Measurements from ENCODE around the gene PRKCA. TPM values are rescaled to one million over a fixed set of nuclear protein-coding genes. Genes with fewer than 3 reads are reported as not detected.

The PRKCA gene
- total RNA-seq, 4 donors from 2014 or later: 9.8 to 25.6 (median 12.2) TPM

- 81% methylated on average over 6 of the region's 7 CpGs for WGBS
- no peaks in the 10 kb centered on the region for H3K9me3 ChIP-seq
- no peak for DNase-seq (ENCODE audit: low spot score in 2 of 2)
- H3K4me3 ChIP-seq: no peak overlapping the region
- H3K36me3 ChIP-seq: no peaks in the 10 kb centered on the region
- TF ChIP-seq POLR2A (IDR thresholded peaks at IDR 0.05): no peak
- TF ChIP-seq CTCF (IDR thresholded peaks at IDR 0.05): no peak
- no peak for TF ChIP-seq EP300 (IDR thresholded peaks at IDR 0.05)
- no peak for TF ChIP-seq POLR2AphosphoS5 (IDR thresholded peaks at IDR 0.05)
- H3K4me1 ChIP-seq: no peaks in the 10 kb centered on the region
- H3K27me3 ChIP-seq: no peaks in the 10 kb centered on the region
- H3K27ac ChIP-seq: no peak overlapping the region
Observed at GRCh38 chr17:66387392-66387981, 85.1 kb downstream of the PRKCA start.

- Histone ChIP-seq H3K27ac (no peak overlapping the region), H3K36me3 (no peaks in the 10 kb centered on the region), H3K27me3 (no peaks in the 10 kb centered on the region), H3K4me3 (no peak overlapping the region), H3K4me1 (no peaks in the 10 kb centered on the region), H3K9me3 (no peaks in the 10 kb centered on the region)
- TF ChIP-seq POLR2AphosphoS5 (IDR thresholded peaks at IDR 0.05) (no peak), POLR2A (IDR thresholded peaks at IDR 0.05) (no peak), EP300 (IDR thresholded peaks at IDR 0.05) (no peak)
- DNase-seq (ENCODE audit: low spot score in 2 of 2): no peak
- 86% methylated on average over 7 of the region's 7 CpGs for WGBS
Observed at GRCh38 chr17:66392783-66393437, 90.5 kb downstream of the PRKCA start.

- Histone ChIP-seq H3K36me3 (no peaks in the 10 kb centered on the region), H3K27ac (no peak overlapping the region), H3K27me3 (no peaks in the 10 kb centered on the region), H3K9me3 (no peaks in the 10 kb centered on the region), H3K4me1 (no peaks in the 10 kb centered on the region), H3K4me3 (no peak overlapping the region)
- TF ChIP-seq CTCF (IDR thresholded peaks at IDR 0.05) (no peak), POLR2A (IDR thresholded peaks at IDR 0.05) (no peak), POLR2AphosphoS5 (IDR thresholded peaks at IDR 0.05) (no peak), EP300 (IDR thresholded peaks at IDR 0.05) (no peak)
- DNase-seq (ENCODE audit: low spot score in 2 of 2): no peak
Observed at GRCh38 chr17:66395961-66396360, 93.5 kb downstream of the PRKCA start.

GRCh38 chr17:66397486-66397885, 95.1 kb downstream of the PRKCA start:
- H3K27ac ChIP-seq: no peak overlapping the region
- WGBS: 74% methylated on average over 3 of the region's 3 CpGs
- H3K4me1 ChIP-seq: no peaks in the 10 kb centered on the region
- H3K4me3 ChIP-seq: no peak overlapping the region
- H3K27me3 ChIP-seq: no peaks in the 10 kb centered on the region
- no peaks in the 10 kb centered on the region for H3K9me3 ChIP-seq
- H3K36me3 ChIP-seq: no peaks in the 10 kb centered on the region
- DNase-seq (ENCODE audit: low spot score in 2 of 2): no peak
- no peak for TF ChIP-seq POLR2A (IDR thresholded peaks at IDR 0.05)
- no peak for TF ChIP-seq POLR2AphosphoS5 (IDR thresholded peaks at IDR 0.05)
- no peak for TF ChIP-seq CTCF (IDR thresholded peaks at IDR 0.05)
- TF ChIP-seq EP300 (IDR thresholded peaks at IDR 0.05): no peak

- H3K9me3 ChIP-seq: no peaks in the 10 kb centered on the region
- no peaks in the 10 kb centered on the region for H3K27me3 ChIP-seq
- no peak overlapping the region for H3K27ac ChIP-seq
- 62% methylated on average over 4 of the region's 4 CpGs for WGBS
- TF ChIP-seq EP300 (IDR thresholded peaks at IDR 0.05): no peak
- no peak for TF ChIP-seq CTCF (IDR thresholded peaks at IDR 0.05)
- TF ChIP-seq POLR2AphosphoS5 (IDR thresholded peaks at IDR 0.05): no peak
- TF ChIP-seq POLR2A (IDR thresholded peaks at IDR 0.05): no peak
- DNase-seq (ENCODE audit: low spot score in 2 of 2): no peak
- H3K4me1 ChIP-seq: no peaks in the 10 kb centered on the region
- H3K4me3 ChIP-seq: no peak overlapping the region
- H3K36me3 ChIP-seq: no peaks in the 10 kb centered on the region
Observed at GRCh38 chr17:66398059-66398458, 95.6 kb downstream of the PRKCA start.

All from suprapubic skin (tissue), 4 donors.